ENCODE results near the gene RAB1A. TPM values are rescaled to one million over a fixed set of nuclear protein-coding genes. Genes with fewer than 3 reads are reported as not detected.

RAB1A gene
- total RNA-seq, 1 experiment from 2014 or later = 207 TPM

DNA sequence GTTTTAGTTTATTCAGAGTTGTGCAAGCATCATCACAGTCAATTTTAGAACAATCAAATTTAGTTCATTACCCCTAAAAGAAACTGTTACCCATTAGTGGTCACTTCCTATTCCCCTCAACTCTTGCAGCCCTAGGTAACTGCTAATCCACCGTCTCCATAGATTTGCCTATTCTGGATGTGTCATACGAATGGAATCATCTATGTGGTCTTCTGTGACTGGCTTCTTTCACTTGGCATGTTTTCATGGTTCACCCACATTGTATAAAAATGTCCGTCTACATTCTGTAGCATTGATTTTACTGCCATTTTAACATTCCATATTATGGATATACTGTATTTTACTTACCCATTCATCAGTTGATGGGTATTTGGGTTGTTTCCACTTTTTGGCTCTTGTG lies 79.0 kb downstream of the RAB1A start:
- Histone ChIP-seq H3K36me3 (ENCODE audit: control insufficient read depth, insufficient read depth, low read length) (no peaks in the 10 kb centered on the region), H3K4me1 (peaks cover 14% of the 10 kb centered on the region), H3K27me3 (replicated peaks; ENCODE audit: control insufficient read depth, insufficient read depth, low read length) (no peaks in the 10 kb centered on the region), H3K9me3 (no peaks in the 10 kb centered on the region), H3K4me3 (ENCODE audit: low read depth, low read length) (no peak overlapping the region)
- TF ChIP-seq, protein P1, sequence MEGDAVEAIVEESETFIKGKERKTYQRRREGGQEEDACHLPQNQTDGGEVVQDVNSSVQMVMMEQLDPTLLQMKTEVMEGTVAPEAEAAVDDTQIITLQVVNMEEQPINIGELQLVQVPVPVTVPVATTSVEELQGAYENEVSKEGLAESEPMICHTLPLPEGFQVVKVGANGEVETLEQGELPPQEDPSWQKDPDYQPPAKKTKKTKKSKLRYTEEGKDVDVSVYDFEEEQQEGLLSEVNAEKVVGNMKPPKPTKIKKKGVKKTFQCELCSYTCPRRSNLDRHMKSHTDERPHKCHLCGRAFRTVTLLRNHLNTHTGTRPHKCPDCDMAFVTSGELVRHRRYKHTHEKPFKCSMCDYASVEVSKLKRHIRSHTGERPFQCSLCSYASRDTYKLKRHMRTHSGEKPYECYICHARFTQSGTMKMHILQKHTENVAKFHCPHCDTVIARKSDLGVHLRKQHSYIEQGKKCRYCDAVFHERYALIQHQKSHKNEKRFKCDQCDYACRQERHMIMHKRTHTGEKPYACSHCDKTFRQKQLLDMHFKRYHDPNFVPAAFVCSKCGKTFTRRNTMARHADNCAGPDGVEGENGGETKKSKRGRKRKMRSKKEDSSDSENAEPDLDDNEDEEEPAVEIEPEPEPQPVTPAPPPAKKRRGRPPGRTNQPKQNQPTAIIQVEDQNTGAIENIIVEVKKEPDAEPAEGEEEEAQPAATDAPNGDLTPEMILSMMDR (IDR thresholded peaks at IDR 0.05; ENCODE audit: insufficient read depth in 1 of 2, low read depth in 1 of 2, low read length in 1 of 2, severe bottlenecking in 1 of 2, unreplicated experiment in 1 of 2) = no peak
- H3K27me3 Mint-ChIP-seq (ENCODE audit: insufficient read depth, unreplicated experiment) = no peaks in the 10 kb centered on the region
- peaks cover 9% of the 10 kb centered on the region for H3K4me1 Mint-ChIP-seq (ENCODE audit: low read depth, unreplicated experiment)
- peaks cover 10% of the 10 kb centered on the region for H3K9me3 Mint-ChIP-seq (ENCODE audit: unreplicated experiment)
- POLR2A ChIA-PET = interaction anchor here (0.7 kb wide), 1 partner anchor 204 kb away, joined by 3 read pairs; no protein-coding TSS in a partner anchor
- CTCF ChIA-PET = interaction anchor here (0.9 kb wide), 1 partner anchor 14 kb away, joined by 4 read pairs; no protein-coding TSS in a partner anchor
- H3K27ac Mint-ChIP-seq (ENCODE audit: unreplicated experiment) = no peak overlapping the region
- no peak for DNase-seq
- H3K36me3 Mint-ChIP-seq (ENCODE audit: insufficient read depth, unreplicated experiment) = peaks cover 10% of the 10 kb centered on the region
- intact Hi-C loops (cut with micrococcal nuclease; ENCODE audit: unreplicated experiment) = no loop called here
- no peak overlapping the region for H3K4me3 Mint-ChIP-seq (ENCODE audit: unreplicated experiment)
- no TSS peak for BruUV-seq (replicated peaks)

DNA sequence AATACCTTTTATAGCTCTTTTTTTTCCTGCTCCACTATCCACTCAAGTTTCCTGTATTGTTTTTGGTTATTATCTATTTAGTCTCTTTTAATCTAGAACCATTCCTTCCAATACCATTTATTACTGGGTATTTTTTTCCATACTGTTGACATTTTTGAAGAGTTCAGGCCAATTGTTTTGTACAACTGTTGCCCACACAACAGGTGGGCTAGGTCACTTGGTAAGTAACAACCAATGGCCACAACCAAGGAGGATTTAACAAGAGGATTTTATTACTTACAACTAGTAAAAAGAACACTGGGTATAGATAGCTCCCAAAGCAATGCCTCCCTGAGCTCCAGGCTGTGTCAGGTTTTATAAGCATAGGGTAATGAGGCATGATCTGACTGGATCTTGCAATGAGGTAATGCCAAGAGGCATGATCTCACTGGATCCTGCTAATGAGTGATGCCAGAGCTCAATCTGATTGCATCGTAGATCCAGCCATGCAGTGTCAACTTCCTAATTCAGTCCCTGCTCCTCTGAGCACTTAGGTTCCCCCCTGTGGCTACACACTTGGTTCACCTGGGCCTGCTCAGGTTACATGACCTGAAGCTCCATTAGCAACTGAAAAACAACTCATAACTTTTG lies 80.8 kb downstream of the RAB1A start:
- BruUV-seq (replicated peaks) = no TSS peak
- H3K36me3 Mint-ChIP-seq (ENCODE audit: insufficient read depth, unreplicated experiment) = peaks cover 5% of the 10 kb centered on the region
- no peaks in the 10 kb centered on the region for H3K36me3 ChIP-seq (ENCODE audit: control insufficient read depth, insufficient read depth, low read length)
- no peaks in the 10 kb centered on the region for H3K4me1 ChIP-seq
- no peaks in the 10 kb centered on the region for H3K27me3 ChIP-seq (replicated peaks; ENCODE audit: control insufficient read depth, insufficient read depth, low read length)
- peaks cover 26% of the 10 kb centered on the region for H3K9me3 Mint-ChIP-seq (ENCODE audit: unreplicated experiment)
- peak overlapping the region; percentile 8 for H3K27ac Mint-ChIP-seq (ENCODE audit: unreplicated experiment)
- H3K9me3 ChIP-seq = peaks cover 2% of the 10 kb centered on the region; the same call in 1 of the 2 replicates
- TF ChIP-seq, protein P1 (IDR thresholded peaks at IDR 0.05; ENCODE audit: insufficient read depth in 1 of 2, low read depth in 1 of 2, low read length in 1 of 2, severe bottlenecking in 1 of 2, unreplicated experiment in 1 of 2) = no peak
- DNase-seq = peak in 1 of 2 experiments; percentile 22
- H3K4me1 Mint-ChIP-seq (ENCODE audit: low read depth, unreplicated experiment) = no peaks in the 10 kb centered on the region
- no peaks in the 10 kb centered on the region for H3K27me3 Mint-ChIP-seq (ENCODE audit: insufficient read depth, unreplicated experiment)
- POLR2A ChIA-PET = no interaction called here
- no peak overlapping the region for H3K4me3 Mint-ChIP-seq (ENCODE audit: unreplicated experiment)
- CTCF ChIA-PET = no interaction called here
- no peak overlapping the region for H3K4me3 ChIP-seq (ENCODE audit: low read depth, low read length)
- intact Hi-C loops (cut with micrococcal nuclease; ENCODE audit: unreplicated experiment) = no loop called here

DNA sequence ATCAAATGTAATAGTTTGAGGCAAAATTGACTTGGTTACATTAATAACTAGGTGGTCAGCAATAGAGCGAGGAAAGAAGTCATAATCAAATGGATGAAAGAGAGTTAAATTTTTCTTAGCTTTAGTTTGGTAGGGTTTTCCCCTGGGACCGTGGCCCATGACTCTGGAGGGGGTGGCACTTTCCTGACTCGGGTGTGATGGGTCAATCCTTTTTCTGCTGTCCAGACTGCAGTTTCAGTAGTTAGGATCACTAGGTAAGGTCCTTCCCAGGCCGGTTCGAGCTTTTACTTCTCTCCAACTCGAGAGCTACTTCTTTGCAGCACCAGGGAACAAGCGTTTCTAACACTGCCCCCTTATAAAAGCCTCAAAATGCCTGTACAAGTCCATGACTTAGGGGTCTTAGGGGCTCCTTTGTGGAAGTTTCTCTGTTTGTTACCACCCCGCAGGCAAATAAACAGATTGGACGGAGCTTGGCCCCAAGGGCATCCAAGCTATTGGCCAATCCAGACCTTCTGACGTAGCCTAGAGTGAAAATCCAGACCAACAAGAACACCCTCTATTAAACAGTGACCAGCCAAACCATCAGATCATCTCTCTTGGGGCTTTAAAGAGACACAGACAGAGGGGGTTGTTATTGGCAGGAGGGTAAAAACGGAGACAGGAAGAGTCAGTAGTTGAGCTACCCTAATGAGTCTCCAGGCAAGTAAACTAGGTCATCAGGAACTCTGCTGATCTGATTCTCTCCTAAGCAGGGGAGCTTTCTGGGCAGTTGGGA lies 83.1 kb downstream of the RAB1A start:
- H3K4me1 ChIP-seq = no peaks in the 10 kb centered on the region
- H3K36me3 ChIP-seq (ENCODE audit: control insufficient read depth, insufficient read depth, low read length) = no peaks in the 10 kb centered on the region
- Mint-ChIP-seq H3K4me1 (ENCODE audit: low read depth, unreplicated experiment) (no peaks in the 10 kb centered on the region), H3K27me3 (ENCODE audit: insufficient read depth, unreplicated experiment) (no peaks in the 10 kb centered on the region), H3K36me3 (ENCODE audit: insufficient read depth, unreplicated experiment) (peaks cover 6% of the 10 kb centered on the region), H3K9me3 (ENCODE audit: unreplicated experiment) (peaks cover 30% of the 10 kb centered on the region), H3K4me3 (ENCODE audit: unreplicated experiment) (no peak overlapping the region), H3K27ac (ENCODE audit: unreplicated experiment) (no peak overlapping the region)
- BruUV-seq (replicated peaks) = no TSS peak
- CTCF ChIA-PET = interaction anchor here (0.6 kb wide), 1 partner anchor 140 kb away, joined by 3 read pairs; no protein-coding TSS in a partner anchor
- H3K4me3 ChIP-seq (ENCODE audit: low read depth, low read length) = no peak overlapping the region
- POLR2A ChIA-PET = no interaction called here
- peaks cover 7% of the 10 kb centered on the region; the same call in 1 of the 2 replicates for H3K9me3 ChIP-seq
- no peaks in the 10 kb centered on the region for H3K27me3 ChIP-seq (replicated peaks; ENCODE audit: control insufficient read depth, insufficient read depth, low read length)
- DNase-seq = no peak
- TF ChIP-seq, protein P1 (IDR thresholded peaks at IDR 0.05; ENCODE audit: insufficient read depth in 1 of 2, low read depth in 1 of 2, low read length in 1 of 2, severe bottlenecking in 1 of 2, unreplicated experiment in 1 of 2) = no peak
- intact Hi-C loops (cut with micrococcal nuclease; ENCODE audit: unreplicated experiment) = no loop called here

Measured in Caco-2 (cell line).